Transverse colon (tissue), 3 donors: ENCODE data around the gene FKBP9.
"Not testable (repeated sequence)": the region's sequence is repeated elsewhere in the genome, so short reads cannot be mapped to it uniquely, and the experiment has no call there.

Source experiments
- CTCF ChIP-seq, 5 experiments: fragments of 200-600 bp in 3 of 5; fragments of 450-650 bp in 2 of 5; sonication (generic) in 3 of 5; IDR thresholded peaks; 1 replicate in 2 of 5; 2 replicates in 3 of 5; pipeline ENCODE4 v1.5.1; 2016 to 2017; ENCODE audit warnings: antibody characterized with exemption in 5 of 5, inconsistent platforms in 3 of 5, mild to moderate bottlenecking in 2 of 5, moderate library complexity in 1 of 5
- POLR2A ChIP-seq: fragments of 450-650 bp; IDR thresholded peaks from one replicate; pipeline ENCODE4 v1.6.1; 2016; ENCODE audit warnings: antibody characterized with exemption, mild to moderate bottlenecking, moderate library complexity

- TF ChIP-seq CTCF (IDR thresholded peaks at IDR 0.05); POLR2A: not testable (repeated sequence)
These were observed 22.0 kb downstream of the FKBP9 start for GRCh38 chr7:32979246-32979645.
